CD4-positive, alpha-beta T cell treated with Interleukin-12 subunit alpha and Interleukin-12 subunit beta, for 1 hour (primary cell): ENCODE data around the gene CCR4.
A peak's percentile ranks its signal among the peaks of the same experiment; 100 is the strongest.
"Not testable (repeated sequence)": the region's sequence is repeated elsewhere in the genome, so short reads cannot be mapped to it uniquely, and the experiment has no call there.

Experiments
- DNase-seq: peaks from one replicate; pipeline ENCODE4 v3.0.0-alpha.2; 2020

CCR4 gene

DNA sequence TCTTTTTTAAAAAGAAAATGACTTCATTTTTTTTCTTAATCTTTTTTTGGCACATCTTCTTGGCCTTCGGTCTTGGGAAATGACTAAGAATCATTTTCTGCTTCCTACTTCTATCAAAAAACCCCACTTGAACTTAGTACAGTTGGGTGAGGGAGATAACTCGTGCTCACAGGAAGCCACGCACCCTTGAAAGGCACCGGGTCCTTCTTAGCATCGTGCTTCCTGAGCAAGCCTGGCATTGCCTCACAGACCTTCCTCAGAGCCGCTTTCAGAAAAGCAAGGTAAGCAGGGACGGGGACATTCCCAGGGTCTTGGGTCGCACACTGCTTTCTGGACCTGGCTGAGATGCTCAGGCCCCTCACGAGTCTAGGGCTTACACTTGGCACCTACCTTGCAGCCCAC, at the start of gene CCR4:
Gene CCR4 (plus strand): TSS at position 235 of the 402 bp plus-strand sequence. CDS start 1,779 bp downstream, outside the sequence.
- peak; percentile 73 for DNase-seq

DNA sequence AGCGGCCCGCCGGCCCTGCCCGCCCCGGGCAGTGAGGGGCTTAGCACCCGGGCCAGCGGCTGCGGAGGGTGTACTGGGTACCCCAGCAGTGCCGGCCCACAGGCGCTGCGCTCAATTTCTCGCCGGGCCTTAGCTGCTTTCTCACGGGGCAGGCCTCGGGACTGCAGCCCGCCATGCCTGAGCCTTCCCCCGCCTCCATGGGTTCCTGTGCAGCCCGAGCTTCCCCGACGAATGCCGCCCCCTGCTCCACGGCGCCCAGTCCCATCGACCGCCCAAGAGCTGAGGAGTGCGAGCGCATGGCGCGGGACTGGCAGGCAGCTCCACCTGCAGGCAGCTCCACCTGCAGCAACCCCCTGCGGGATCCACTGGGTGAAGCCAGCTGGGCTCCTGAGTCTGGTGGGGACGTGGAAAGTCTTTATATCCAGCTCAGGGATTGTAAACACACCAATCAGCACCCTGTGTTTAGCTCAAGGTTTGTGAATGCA, 48.5 kb upstream of the CCR4 start:
- peak; percentile 20 for DNase-seq

GRCh38 chr3:32903953-32904352, 47.5 kb upstream of the CCR4 start:
- no peak for DNase-seq

DNA sequence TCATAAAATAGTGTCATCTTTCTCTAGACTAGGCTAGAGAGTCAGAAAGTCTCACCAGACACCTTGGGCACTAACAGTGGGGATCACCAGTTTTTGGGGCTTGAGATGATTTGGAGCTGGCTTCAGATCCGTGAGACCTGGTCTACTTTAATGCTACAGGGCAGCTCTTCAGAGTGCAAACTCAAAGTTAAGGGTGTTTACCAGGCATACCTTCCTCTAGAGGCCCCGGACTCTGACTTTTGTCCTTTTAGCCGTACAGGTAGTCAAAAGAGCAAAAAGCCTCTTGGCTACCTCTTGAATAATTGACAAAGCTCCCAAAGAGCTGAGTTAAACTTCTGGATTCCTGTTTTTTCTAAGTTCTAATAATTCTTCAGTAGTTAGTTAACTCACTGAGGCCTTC, 41.4 kb upstream of the CCR4 start:
- DNase-seq = no peak

GRCh38 chr3:32910954-32911353, 40.5 kb upstream of the CCR4 start:
- DNase-seq = no peak

- peak; percentile 8 for DNase-seq
Measured at GRCh38 chr3:32912046-32912445, 39.4 kb upstream of the CCR4 start.

- DNase-seq = no peak
Measured at GRCh38 chr3:32913790-32914446, 37.5 kb upstream of the CCR4 start.

DNA sequence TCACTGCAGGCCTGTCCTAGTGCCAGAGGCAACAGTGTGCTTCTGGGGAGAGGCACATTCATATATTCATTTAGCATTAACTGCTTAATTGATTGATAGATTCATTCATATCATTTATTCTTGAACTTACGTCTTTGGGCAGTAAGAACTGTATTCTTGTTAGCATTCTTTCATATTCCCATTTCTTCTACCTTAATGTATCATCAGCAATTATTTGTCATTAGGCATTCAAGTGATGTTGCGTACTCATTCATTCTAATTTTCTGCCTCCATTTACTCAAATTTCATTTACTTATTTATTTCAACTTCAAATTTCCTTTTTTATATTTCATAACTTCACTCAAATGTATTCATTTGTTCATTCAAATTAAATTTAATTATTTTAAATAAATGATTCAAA, 31.5 kb upstream of the CCR4 start:
- no peak for DNase-seq

GRCh38 chr3:32922078-32922477, 29.4 kb upstream of the CCR4 start:
- DNase-seq = no peak

DNA sequence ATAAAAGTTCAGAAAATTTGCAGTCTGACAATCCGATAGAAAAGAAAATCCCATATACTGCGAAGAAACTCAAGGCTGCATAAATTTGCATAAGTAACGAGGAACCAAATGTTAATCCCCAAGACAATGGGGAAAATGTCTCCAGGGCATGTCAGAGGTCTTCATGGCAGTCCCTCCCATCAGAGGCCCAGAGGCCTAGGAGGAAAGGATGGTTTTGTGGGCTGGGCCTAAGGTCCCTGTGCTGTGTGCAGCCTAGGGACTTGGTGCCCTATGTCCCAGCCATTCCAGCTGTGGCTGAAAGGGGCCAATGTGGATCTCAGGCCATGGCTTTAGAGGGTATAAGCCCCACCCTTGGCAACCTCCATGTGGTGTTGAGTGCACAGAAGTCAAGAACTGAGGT, 21.3 kb upstream of the CCR4 start:
- DNase-seq = no peak

DNA sequence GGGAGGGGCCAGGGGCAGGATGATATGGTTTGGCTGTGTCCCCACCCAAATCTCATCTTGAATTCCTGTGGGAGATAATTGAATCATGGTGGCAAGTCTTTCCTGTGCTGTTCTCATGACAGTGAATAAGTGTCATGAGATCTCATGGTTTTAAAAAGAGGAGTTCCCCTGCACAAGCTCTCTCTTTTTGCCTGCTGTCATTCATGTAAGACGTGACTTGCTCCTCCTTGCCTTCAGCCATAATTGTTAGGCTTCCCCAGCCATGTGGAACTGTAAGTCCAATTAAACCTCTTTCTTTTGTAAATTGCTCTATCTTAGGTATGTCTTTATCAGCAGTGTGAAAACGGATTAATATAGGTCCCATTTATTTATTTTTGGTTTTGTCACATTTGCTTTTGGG, 20.2 kb upstream of the CCR4 start:
- not testable (repeated sequence) for DNase-seq

- peak; percentile 22 for DNase-seq
Measured at GRCh38 chr3:32934150-32934742, 17.2 kb upstream of the CCR4 start.

GRCh38 chr3:32937331-32937730, 14.1 kb upstream of the CCR4 start:
- DNase-seq = no peak

GRCh38 chr3:32939531-32940284, 11.7 kb upstream of the CCR4 start:
- not testable (repeated sequence) for DNase-seq

GRCh38 chr3:32940726-32941125, 10.7 kb upstream of the CCR4 start:
- no peak for DNase-seq

DNA sequence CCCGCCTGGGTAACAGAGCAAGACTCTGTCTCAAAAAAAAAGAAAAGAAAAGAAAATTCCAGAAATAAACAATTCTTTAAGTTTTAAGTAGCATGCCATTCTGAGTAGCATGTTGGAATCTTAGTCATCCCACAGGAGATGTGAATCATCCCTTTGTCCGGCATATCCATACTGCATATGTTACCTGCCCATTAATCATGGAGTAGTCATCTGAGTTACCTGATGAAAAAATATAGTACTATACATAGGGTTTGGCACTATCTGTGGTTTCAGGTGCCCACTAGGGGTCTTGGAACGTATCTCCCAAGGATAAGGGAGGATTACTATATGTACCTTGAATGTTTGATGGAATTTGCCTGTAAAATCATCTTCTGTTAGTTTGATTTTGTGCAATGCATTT, 6.3 kb upstream of the CCR4 start:
- no peak for DNase-seq

DNA sequence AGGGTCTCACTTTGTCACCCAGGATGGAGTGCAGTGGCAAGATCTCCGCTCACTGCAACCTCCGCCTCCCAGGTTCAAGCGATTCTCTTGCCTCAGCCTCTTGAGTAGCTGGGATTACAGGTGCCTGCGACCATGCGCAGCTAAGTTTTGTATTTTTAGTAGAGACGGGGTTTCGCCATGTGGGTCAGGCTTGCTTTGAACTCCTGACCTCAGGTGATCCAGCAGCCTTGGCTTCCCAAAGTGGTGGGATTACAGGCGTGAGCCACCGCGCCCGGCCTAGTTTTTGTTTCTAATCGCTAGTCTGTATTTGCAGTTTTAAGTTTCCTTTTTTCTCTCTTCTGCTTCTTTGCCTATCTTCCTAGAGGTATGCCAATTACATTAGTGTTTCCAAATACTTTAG, 5.8 kb upstream of the CCR4 start:
- DNase-seq = not testable (repeated sequence)

GRCh38 chr3:32946973-32947788, 4.3 kb upstream of the CCR4 start:
- no peak for DNase-seq

- peak; percentile 89 for DNase-seq
Measured at GRCh38 chr3:32947789-32948238, 3.6 kb upstream of the CCR4 start.

- DNase-seq = no peak
Measured at GRCh38 chr3:32948625-32949445, 2.6 kb upstream of the CCR4 start.

DNA sequence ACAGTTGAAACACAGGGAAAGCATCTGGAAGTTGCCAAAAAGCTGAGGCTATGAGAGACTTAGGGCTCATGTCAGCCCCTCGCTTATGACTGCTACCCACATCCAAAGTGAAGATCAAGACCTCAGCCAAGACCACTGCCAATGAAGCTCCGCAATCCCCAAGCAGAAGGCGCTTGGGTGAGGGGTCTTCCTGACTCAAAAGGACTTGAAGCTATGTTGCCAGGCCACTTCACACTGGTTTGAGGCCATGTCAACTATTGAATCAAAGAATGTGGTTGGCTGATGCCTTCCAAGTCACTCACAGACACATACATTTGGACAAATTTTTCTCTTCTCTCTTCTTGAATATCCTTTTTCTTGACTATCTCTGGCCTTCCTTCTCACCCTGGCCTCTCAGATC, 928 bp upstream of the CCR4 start:
- no peak for DNase-seq
